Measurements from ENCODE around the gene RAB28.
"Not testable (repeated sequence)": the region's sequence is repeated elsewhere in the genome, so short reads cannot be mapped to it uniquely, and the experiment has no call there.

Gene RAB28

DNA sequence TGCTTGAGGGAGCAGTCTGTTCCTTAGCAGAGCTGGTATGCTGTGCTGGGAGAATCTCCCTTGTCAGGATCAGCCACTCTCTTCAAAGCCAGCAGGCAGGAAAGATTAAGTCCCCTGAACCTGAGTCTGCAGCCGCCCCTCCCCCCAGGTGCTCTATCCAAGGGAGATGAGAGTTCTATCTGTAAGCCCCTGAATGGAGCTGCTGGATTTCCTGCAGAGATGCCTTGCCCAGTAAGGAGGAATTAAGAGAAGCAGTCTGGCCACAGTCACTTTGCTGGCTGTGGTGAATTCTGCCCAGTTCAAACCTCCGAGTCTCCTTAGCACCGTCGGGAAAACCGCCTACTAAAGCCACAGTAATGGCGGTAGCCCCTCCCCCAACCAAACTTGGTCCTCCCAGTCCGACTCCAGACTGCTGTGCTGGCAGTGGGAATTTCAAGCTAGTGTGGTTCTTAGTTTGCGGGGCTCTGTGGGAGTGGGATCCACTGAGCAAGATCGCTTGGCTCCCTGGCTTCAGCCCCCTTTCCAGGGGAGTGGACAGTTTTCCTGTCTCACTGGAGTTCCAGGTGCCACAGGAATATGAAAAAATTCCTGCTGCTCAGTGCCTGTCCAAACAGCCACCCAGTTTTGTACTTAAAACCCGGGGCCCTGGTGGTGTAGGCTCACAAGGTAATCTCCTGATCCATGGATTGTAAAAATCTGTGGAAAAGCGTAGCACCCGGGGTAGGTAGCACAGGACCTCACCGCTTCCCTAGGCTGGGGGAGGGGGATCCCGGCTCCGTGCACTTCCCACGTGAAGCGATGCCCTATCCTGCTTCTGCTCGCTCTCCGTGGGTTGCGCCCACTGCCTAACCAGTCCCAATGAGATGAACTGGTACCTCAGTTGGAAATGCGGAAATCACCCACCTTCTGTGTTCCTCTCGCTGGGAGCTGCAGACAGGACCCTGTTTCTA, 38.0 kb downstream of the RAB28 start:
- no peak for DNase-seq

DNA sequence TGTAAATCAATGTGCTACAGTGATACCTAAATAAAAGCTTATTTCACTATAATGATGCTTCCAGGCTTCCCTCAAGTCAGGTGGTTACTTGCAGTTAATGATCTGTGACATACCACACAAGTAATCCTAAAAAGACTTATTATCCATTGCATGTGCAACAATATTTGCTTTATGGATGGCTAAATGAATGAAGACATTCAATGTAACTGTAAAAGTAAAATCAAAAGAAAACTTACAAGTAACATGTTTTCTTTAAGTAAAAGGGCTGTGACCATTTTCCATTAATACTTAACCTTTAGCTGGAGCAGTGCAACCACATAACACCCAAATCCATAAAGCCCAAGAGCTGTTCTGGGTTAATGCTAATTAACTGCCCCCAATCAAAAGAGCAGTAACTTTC, 42.6 kb downstream of the RAB28 start:
- no peak for DNase-seq

DNA sequence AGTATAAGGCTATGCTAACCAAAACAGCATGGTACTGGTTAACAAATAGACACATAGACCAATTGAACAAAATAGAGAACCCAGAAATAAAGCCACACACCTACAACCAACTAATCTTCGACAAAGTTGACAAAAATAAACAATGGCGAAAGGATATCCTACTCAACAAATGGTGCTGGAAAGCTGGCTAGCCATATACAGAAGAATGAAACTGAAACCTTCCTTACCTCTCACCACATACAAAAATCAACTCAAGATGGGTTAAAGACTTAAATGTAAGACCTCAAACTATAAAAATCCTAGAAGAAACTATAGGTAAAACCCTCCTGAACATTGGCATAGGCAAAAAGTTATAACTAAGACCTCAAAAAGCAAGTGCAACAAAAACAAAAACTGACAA, 47.2 kb downstream of the RAB28 start:
- DNase-seq: no peak

DNA sequence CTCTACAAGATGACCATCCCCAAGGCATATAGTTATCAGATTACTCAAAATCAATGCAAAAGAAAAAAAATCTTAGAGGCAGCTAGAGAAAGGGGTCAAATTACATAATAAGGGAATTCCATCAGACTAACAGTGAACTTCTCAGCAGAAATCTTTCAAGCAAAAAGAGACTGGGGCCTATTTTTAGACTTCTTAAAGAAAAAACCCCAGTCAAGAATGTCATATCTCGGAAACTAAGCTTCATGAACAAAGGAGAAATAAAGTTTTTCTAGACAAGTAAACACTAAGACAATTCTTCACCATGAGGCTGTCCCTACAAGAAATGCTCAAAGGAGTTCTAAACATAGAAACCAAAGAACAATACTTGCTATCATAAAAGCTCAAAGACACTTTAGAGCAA, 51.7 kb downstream of the RAB28 start:
- DNase-seq: no peak

DNA sequence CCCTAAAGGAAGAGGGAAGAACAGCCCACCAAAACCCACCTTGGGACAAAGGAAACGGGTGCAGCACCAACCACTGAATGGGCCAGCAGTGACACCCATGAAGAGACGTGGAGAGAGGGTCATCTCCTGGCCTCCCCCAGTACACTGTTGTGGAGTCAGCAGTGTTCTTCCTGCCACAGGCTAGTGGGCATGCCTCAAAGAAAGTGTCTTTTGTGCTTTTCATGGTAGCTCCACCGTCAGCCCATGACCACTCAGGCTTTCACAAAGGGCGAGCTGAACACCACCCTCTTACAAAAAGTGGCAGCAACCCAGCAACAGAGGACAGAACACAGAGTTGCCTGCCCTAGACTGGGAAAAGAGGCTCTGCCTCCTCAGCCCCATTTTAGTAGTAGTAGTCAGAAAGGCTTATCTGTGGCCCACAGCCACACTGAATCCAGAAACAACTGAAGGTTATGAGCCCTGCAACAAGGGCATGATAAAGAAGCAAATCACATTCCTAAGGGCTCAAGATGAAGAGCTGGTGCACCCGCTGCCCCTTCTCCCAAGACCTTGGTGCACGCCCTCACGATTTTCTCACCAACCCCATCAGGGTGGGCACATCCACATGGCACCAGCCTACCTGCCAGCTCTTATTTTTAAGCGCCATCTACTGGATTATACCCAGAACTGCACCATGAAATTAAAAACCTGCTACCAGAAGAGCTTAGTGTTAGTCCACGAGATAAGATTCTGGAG, 53.1 kb downstream of the RAB28 start:
- peak; percentile 2 for DNase-seq

DNA sequence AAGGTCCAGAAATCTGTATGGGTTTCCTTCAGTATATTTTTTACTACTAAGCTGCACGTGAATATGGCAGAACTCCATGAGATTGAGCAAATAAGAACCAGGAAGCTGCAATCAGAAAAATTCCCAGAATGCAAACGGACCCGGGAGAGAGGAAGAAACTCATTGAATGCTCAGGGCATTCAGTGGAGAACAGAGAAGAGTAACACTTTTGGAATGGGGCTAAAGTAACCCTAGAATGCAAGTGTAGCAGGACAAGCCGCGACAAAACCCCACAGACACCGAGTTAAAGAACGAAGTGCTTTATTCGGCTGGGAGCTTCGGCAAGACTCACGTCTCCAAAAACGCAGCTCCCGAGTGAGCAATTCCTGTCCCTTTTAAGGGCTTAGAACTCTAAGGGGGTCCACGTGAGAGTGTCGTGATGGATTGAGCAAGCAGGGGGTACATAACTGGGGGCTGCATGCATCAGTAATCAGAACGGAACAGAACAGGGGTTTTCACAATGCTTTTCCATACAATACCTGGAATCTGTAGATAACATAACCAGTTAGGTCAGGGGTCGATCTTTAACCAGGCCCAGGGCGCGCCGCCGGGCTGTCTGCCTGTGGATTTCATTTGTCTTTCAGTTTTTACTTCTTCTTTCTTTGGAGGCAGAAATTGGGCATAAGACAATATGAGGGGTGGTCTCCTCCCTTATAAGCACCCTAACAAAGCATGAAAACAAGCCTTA, 56.4 kb downstream of the RAB28 start:
- DNase-seq: no peak

DNA sequence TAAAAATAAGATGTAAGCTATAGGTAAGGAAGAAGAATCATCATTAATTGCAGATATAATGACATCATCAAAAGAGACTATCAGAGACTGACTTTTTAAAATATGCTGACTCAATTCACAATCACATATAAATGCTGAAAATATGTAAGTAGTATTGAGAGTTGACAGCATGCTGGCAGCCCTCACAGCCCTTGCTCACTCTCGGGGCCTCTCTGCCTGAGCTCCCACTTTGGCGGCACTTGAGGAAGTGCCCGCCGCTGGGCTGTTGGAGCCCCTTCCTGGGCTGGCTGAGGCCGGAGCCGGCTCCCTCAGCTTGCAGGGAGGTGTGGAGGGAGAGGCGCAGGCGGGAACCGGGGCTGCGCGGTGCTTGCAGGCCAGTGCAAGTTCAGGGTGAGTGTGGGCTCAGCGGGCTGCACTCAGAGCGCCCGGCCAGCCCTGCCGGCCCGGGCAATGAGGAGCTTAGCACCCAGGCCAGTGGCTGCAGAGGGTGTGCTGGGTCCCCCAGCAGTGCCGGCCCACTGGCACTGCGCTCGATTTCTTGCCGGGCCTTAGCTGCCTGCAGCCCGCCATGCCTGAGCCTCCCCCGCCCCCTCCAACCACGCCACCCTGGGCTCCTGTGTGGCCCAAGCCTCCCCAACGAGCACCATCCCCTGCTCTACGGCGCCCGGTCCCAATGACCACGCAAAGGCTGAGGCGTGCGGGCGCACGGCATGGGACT, 68.9 kb downstream of the RAB28 start:
- DNase-seq: no peak

DNA sequence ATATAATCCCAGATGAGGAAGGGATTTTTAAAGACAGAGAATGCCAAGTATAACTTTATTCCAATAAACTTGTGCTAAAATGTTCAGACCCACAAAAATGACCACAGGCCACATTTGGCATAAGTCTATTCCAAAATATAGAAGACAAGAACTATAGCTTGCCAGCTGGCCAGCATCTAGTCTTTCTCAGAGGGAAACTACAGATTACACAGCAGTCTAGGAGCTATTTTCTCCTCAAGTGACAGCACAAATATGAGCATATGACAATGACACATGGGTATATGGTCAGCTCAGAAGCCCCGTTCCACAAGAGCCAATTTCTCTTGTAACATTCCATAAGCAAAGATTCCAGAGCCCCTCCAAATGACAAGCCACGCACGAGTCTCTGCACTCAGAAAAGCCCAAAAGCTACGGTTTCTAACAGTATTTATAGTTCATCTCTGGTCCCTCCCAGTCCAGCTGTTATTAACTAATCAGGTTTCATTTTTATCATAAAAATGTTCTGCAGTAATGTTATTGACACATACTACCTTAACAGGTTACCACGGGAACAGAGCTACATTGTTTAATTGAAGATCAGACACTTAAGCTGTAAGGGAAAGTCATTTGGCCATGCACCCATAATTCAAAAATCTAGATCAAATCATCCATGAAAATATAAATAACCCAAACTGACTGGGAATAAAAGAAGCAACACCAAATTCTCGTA, 70.3 kb downstream of the RAB28 start:
- no peak for DNase-seq

DNA sequence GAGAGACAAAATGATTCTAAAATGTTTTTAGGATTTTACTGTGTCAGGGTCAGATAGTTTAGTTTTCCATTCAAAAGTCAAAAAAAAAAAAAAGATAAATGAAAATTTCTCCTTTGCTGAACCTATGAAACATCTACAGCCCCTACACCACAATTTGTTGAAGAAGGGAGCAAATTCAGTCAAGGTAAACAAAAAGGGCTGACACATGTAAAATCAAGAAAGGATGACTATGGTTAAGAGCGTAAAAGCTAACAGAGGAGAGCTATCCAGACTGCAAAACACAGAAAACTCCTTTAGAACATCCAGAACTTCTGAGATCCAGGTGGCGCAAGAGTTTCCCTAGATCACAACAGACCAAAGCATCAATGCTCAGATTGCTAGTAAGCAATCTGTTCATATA, 72.2 kb downstream of the RAB28 start:
- no peak for DNase-seq

DNA sequence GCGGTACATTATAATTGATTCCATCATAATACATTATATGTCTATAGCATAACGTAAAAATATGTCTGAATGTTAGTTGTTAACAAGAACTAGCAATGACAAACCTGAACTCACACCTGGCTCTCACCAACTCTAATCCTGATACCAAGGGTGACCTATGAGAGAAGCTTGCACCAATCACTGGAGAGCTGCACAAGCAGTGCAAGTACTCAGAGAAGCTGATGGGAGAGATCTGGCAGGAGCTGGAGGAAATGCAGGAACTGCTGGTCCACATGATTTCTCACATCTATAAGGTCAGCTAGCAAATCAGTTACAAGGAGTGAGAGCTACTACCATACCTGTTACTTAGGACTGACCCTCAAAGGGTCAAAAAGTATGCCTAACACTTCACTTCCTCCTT, 74.8 kb downstream of the RAB28 start:
- DNase-seq: no peak

DNA sequence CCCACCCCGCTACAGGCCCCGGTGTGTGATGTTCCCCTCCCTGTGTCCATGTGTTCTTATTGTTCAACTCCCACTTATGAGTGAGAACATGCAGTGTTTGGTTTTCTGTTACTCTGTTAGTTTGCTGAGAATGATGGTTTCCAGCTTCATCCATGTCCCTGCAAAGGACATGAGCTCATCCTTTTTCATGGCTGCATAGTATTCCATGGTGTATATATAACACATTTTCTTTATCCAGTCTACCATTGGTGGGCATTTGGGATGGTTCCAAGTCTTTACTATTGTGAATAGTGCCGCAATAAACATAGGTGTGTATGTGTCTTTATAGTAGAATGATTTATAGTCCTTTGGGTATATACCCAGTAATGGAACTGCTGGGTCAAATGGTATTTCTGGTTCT, 78.0 kb downstream of the RAB28 start:
- DNase-seq: not testable (repeated sequence)

DNA sequence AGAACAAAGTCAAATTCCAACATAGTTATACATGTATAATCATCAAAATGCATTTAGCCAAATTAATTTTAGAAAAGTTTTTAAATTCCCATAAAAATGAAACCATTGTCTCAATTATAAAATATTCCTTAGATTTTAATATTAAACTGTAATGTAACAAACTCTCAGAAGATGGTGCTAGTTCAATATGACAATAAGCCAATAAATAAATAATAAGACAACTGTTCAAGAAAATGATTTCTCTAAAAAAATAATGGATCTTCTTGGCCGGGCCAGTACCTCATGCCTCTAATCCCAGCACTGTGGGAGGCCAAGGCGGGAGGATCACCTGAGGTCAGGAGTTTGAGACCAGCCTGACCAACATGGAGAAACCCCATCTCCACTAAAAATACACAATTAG, 80.3 kb downstream of the RAB28 start:
- DNase-seq: no peak

DNA sequence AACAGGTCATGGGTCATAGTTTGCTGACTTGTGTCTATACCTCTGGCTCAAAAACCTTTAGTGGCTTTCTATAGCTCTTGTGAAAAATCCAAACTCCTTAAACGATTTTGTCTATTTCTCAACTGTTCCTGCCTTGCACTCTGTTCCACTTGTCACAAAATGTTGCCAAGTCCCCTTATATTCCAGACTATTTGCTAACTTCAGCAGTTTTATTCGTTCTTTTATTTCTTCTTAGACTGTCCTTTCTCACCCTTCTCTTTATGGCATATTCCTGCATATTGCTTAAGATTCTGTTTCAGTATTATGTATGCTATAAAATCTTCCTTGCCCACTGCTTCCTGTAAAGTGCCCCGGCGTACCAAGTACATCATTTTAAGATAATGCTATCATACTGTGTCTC, 80.8 kb downstream of the RAB28 start:
- DNase-seq: no peak

DNA sequence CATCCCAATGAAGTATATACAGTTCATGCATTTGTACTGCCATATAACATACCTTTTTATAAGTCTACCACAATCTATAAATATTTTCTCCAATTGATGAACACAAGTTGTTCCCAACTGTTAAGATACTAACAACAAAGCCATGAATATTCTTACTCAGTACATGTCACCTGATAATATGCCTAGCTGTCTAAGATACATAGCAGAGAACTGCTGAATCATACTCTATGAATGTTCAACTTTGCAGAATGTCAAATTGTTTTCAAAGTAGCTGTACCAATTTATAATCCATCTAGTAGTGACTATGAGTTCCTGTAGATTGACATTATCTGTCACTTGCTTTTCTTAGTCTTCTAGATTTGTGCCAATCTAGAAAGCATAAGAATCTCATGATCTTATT, 84.9 kb downstream of the RAB28 start:
- no peak for DNase-seq

DNA sequence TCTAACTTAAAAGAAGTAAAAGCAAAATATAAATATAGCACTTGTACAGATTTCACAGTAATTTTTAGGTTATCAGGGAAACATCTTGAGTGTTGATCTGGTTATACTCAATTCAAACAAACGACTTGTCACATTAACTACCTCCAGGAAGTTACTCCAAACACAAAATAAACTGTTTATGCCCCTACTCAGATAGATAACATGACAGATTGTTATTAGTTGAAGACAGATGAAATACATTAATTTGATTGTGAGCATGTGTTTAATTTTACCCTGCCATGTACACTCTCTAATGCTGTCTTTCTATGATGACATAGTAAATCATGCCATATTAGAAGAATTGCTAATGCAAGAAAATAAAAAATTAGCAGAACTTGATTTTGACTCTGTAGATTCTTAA, 88.0 kb downstream of the RAB28 start:
- no peak for DNase-seq

DNA sequence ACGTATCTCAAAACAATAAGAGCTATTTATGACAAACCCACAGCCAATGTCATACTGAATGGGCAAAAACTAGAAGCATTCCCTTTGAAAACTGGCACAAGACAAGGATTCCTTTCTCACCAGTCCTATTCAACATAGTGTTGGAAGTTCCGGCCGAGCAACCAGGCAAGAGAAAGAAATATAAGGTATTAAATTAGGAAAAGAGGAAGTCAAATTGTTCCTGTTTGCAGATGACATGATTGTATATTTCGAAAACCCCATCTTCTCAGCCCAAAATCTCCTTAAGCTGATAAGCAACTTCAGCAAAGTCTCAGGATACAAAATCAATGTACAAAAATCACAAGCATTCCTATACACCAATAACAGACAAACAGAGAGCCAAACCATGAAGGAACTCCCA, 94.2 kb downstream of the RAB28 start:
- not testable (repeated sequence) for DNase-seq

DNA sequence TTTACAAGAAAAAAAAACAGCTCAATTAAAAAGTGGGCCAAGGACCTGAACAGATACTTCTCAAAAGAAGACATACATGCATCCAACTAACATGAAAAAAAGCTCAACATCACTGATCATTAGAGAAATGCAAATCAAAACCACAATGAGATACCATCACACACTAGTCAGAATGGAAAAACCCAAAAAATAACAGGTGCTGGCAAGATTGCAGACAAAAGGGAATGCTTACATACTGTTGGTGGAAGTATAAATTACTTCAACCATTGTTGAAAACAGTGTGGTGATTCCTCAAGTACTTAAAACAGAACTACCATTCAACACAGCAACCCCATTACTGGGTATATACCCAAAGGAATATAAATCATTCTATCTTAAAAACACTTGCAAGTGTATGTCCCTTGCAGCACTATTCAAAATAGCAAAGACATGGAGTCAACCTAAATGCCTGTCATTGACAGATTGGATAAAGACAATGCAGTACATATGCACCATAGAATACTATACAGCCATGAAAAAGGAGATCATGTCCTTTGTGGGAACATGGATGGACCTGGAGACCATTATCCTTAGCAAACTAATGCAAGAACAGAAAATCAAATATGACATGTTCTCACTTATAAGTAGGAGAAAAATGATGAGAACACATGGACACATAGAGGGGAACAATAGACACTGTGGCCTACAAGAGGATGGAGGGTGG, 97.6 kb downstream of the RAB28 start:
- DNase-seq: no peak

DNA sequence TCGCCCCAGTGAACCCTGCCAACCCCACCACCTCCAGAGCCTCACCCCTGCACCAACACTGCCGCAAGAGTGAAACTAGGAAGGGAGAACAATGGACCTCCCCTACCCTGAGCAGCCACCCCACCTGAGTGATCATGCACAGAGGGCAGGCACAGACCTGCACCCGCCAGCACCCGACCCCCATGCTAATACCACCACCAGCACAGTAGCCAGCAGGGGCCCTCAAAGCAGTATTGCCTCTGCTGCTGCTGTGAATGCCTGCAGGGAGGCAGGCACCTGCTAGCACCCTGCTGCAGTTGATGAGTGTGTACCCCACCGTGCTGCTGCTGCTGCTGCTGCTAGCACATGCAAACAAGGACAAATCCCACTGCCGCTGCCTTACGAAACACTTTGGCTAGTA, 100.1 kb downstream of the RAB28 start:
- DNase-seq: no peak

DNA sequence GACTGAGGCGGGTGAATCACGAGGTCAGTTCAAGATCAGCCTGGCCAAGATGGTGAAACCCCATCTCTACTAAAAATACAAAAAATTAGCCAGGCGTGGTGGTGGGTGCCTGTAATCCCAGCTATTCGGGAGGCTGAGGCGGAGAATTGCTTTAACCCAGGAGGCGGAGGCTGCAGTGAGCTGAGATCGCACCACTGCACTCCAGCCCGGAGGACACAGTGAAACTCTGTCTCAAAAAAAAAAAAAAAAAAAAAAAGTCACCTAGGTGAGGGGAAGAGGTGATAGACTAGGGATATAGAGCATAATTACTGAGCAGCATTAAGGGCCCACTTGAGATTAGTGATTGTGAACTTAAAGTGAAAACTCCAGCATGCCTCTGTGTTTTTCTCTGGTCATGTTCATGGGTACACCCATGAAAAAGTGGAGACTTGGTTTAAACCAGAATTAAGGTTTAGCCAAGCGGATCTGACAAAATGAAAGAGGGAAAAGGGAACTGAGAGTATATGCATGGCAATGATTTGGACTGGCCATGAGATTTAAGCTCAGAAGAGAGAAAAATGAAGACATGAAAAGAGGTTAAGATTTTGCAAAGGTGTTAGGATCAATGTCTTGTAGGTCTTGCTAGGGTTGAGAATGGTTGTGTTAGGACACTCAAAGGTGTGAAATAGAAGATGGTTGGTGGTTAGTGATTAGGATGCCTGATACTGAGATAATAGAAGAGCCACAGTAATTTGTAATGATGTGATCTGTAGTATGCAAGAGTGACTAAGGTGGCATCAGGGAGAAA, 105.0 kb downstream of the RAB28 start:
- no peak for DNase-seq

DNA sequence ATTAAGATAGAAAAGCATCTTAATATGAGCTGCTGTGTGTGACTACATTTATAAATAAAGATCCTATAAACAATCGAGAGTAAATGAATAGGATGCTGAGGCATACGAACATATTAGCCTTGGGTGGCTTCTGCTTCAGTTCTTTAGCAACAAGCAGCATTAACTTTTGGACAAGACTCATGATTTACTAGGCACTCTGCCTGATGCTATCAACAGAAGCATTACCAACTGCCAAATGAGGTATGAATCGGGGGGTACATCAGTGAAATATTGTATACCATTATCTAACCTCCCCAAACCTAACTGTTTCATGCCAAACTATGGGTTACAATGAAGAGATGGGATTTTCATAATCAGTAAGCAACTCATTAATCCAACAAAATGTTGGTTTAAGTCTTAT, 113.1 kb downstream of the RAB28 start:
- DNase-seq: no peak

DNA sequence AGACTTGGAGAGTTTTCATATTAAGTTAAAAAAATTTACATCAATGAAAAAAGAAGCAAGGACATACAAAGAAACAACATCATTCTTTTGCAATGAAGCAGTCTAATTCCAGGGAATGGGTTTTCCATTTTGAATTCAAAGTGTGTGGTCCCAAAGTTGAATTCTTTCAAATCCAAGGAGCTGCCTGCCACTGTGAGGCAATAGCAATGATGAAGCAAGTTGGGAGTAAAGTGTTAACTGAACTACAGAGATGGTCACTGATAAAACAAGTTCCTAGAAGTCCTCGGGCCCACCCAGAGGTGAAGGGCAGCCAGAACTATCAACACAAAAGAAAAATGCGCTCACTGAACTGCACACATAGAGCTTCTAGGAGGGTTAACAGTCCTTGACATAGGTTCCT, 115.9 kb downstream of the RAB28 start:
- no peak for DNase-seq
